OCI-LY1 (cell line): ENCODE measurements around the gene NKTR.

Source experiments
- H2AFZ ChIP-seq: fragments of 200-600 bp; sonication (generic), shearing (Covaris generic); 2 replicates; pipeline ENCODE4 v1.6.0; 2014; ENCODE audit warnings: antibody characterized with exemption, mild to moderate bottlenecking, low read length
- H3F3A ChIP-seq: fragments of 200-600 bp; sonication (generic), shearing (Covaris generic); 2 replicates; pipeline ENCODE4 v1.6.0; 2014; ENCODE audit warnings: mild to moderate bottlenecking, antibody characterized with exemption, low read length, moderate library complexity; ENCODE audit not compliant: insufficient read depth
- H3K27ac ChIP-seq: fragments of 200-600 bp; sonication (generic); 2 replicates; pipeline ENCODE4 v1.5.1; 2014; ENCODE audit warnings: low read length, mixed run types, mild to moderate bottlenecking, low read depth; ENCODE audit not compliant: poor library complexity, severe bottlenecking
- H3K27me3 ChIP-seq: fragments of 200-600 bp; sonication (generic); 2 replicates; pipeline ENCODE4 v1.6.0; 2014; ENCODE audit warnings: antibody characterized with exemption, mild to moderate bottlenecking, low read length, moderate library complexity; ENCODE audit not compliant: insufficient read depth
- H3K36me3 ChIP-seq: fragments of 200-600 bp; sonication (generic); 2 replicates; pipeline ENCODE4 v1.6.1; 2014; ENCODE audit warnings: mild to moderate bottlenecking, antibody characterized with exemption, low read length, moderate library complexity, mixed read lengths; ENCODE audit not compliant: insufficient read depth
- H3K4me1 ChIP-seq: fragments of 200-600 bp; sonication (generic); 2 replicates; pipeline ENCODE4 v1.5.1; 2014; ENCODE audit warnings: mild to moderate bottlenecking, low read length, moderate library complexity; ENCODE audit not compliant: insufficient read depth, severe bottlenecking
- H3K4me2 ChIP-seq: fragments of 200-600 bp; sonication (generic), shearing (Covaris generic); 2 replicates; pipeline ENCODE4 v1.6.1; 2014; ENCODE audit warnings: low read length
- H3K4me3 ChIP-seq: fragments of 200-600 bp; sonication (generic); 2 replicates; pipeline ENCODE4 v1.5.1; 2014; ENCODE audit warnings: low read length, low read depth, mild to moderate bottlenecking, mixed read lengths; ENCODE audit not compliant: poor library complexity, severe bottlenecking
- H3K79me2 ChIP-seq: fragments of 200-600 bp; shearing (Covaris generic); 2 replicates; pipeline ENCODE4 v1.6.1; 2016; ENCODE audit warnings: mixed run types, low read length, mixed read lengths; ENCODE audit not compliant: insufficient read depth
- H3K9ac ChIP-seq: fragments of 200-600 bp; sonication (generic), shearing (Covaris generic); 2 replicates; pipeline ENCODE4 v1.6.1; 2014; ENCODE audit warnings: mild to moderate bottlenecking, low read length, mixed read lengths
- H3K9me2 ChIP-seq: fragments of 200-600 bp; sonication (generic), shearing (Covaris generic); 2 replicates; pipeline ENCODE4 v1.6.1; 2014; ENCODE audit warnings: low read depth, mild to moderate bottlenecking, low read length, mixed read lengths
- H3K9me3 ChIP-seq: fragments of 200-600 bp; shearing (Covaris generic); 2 replicates; pipeline ENCODE4 v1.6.1; 2014; ENCODE audit warnings: low read length, mixed read lengths
- H4K20me1 ChIP-seq: fragments of 200-600 bp; sonication (generic), shearing (Covaris generic); 2 replicates; pipeline ENCODE4 v1.6.0; 2016; ENCODE audit warnings: mild to moderate bottlenecking, low read length; ENCODE audit not compliant: insufficient read depth
- CTCF ChIP-seq: fragments of 200-600 bp; sonication (generic), shearing (Covaris generic); IDR thresholded peaks from 2 replicates; pipeline ENCODE4 v1.5.1; 2017; ENCODE audit warnings: mild to moderate bottlenecking, antibody characterized with exemption, low read length, moderate library complexity, mixed read lengths
- EZH2 ChIP-seq: fragments of 200-600 bp; sonication (generic), shearing (Covaris generic); IDR thresholded peaks from 2 replicates; pipeline ENCODE4 v1.8.0; 2017; ENCODE audit warnings: borderline replicate concordance, mixed run types, mild to moderate bottlenecking, antibody characterized with exemption, low read length, moderate library complexity, mixed read lengths

The NKTR gene

DNA sequence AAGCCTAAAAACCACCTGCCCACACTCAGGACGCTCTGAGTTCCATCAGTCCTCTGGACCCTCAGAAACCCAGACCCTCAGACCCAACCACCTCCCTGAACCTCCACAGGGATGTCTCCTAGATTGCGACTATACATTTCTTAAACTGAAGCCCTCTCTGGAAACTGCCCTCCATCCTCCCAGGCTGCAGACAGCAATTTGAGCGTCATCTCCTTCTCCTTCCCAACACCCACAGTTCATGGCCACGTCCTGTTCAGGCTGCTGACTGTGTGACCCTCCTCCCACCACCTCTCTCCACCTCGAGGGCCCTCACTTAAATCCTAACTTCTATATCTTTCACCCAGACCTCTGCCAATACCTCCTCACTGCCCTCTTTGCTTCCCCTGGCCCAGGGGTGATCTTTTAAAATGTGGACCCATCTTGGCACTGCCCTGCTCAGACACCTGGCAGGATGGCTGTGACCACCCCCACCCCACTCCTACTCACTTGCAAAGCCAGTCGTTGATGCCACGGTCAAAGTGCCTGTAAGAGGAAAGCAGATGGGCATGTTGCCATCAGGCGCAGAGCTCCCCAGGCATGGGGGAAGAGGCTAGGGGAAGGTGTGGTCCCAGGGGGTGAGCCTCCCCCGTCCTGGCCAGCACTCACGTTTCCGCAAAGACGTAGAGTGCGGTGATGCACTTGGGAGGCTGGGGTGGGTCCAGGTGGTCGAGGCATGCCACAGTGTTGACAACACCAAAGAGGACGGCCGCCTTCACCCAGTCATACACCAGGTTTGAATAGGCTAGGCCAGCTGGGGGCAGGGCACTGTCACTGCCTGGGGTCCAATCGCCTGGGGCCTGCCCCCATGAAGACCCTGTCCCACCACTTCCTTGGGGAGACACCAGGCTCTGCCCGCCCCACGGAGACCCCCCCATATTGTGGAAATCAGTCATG lies 96.1 kb downstream of the NKTR start:
- no peak overlapping the region for H3K9ac ChIP-seq
- no peaks in the 10 kb centered on the region for H3K9me2 ChIP-seq
- H3F3A ChIP-seq, result no peaks in the 10 kb centered on the region
- no peaks in the 10 kb centered on the region for H3K79me2 ChIP-seq
- TF ChIP-seq EZH2 (no peak), CTCF (no peak)
- no peaks in the 10 kb centered on the region for H4K20me1 ChIP-seq
- no peaks in the 10 kb centered on the region for H3K9me3 ChIP-seq
- no peak overlapping the region for H3K4me3 ChIP-seq
- no peak overlapping the region for H2AFZ ChIP-seq
- no peak overlapping the region for H3K27ac ChIP-seq
- H3K4me2 ChIP-seq, result no peak overlapping the region
- no peaks in the 10 kb centered on the region for H3K4me1 ChIP-seq
- no peaks in the 10 kb centered on the region for H3K27me3 ChIP-seq
- no peaks in the 10 kb centered on the region for H3K36me3 ChIP-seq

GRCh38 chr3:42697289-42698051 lies 97.0 kb downstream of the NKTR start:
- no peaks in the 10 kb centered on the region for H3F3A ChIP-seq
- no peak overlapping the region for H3K4me3 ChIP-seq
- H3K27me3 ChIP-seq, result no peaks in the 10 kb centered on the region
- H3K9me3 ChIP-seq, result no peaks in the 10 kb centered on the region
- TF ChIP-seq EZH2, result no peak
- TF ChIP-seq CTCF, result no peak
- no peaks in the 10 kb centered on the region for H3K4me1 ChIP-seq
- H3K79me2 ChIP-seq, result no peaks in the 10 kb centered on the region
- no peaks in the 10 kb centered on the region for H4K20me1 ChIP-seq
- H3K36me3 ChIP-seq, result no peaks in the 10 kb centered on the region
- no peaks in the 10 kb centered on the region for H3K9me2 ChIP-seq
- H3K9ac ChIP-seq, result no peak overlapping the region
- no peak overlapping the region for H3K4me2 ChIP-seq
- H2AFZ ChIP-seq, result no peak overlapping the region
- no peak overlapping the region for H3K27ac ChIP-seq
